Stimulated activated CD4-positive, alpha-beta T cell treated with anti-CD3 and anti-CD28 coated beads, Interleukin-2, amount 100 ng/mL, for 48 hours (primary cell): Measurements from ENCODE around the gene DLGAP1.
"Not testable (repeated sequence)": the region's sequence is repeated elsewhere in the genome, so short reads cannot be mapped to it uniquely, and the experiment has no call there.

Experiments used
- DNase-seq, 2 donors: peaks; one replicate each; pipeline ENCODE4 v3.0.0-alpha.2; 2020

The DLGAP1 gene

GRCh38 chr18:3480827-3481573 is 974.1 kb downstream of the DLGAP1 start:
- no peak for DNase-seq

- no peak for DNase-seq
Measured at GRCh38 chr18:3479978-3480509, 975.1 kb downstream of the DLGAP1 start.

- DNase-seq = no peak
Measured at GRCh38 chr18:3478262-3478978, 976.7 kb downstream of the DLGAP1 start.

- no peak for DNase-seq
Measured at GRCh38 chr18:3472681-3473544, 982.2 kb downstream of the DLGAP1 start.

- DNase-seq = not testable (repeated sequence)
Measured at GRCh38 chr18:3472121-3472520, 983.0 kb downstream of the DLGAP1 start.

GRCh38 chr18:3471141-3471648 is 983.9 kb downstream of the DLGAP1 start:
- no peak for DNase-seq

GRCh38 chr18:3468833-3469232 is 986.3 kb downstream of the DLGAP1 start:
- no peak for DNase-seq

- DNase-seq = no peak
Measured at GRCh38 chr18:3468066-3468705, 986.9 kb downstream of the DLGAP1 start.

GRCh38 chr18:3466872-3467271 is 988.2 kb downstream of the DLGAP1 start:
- no peak for DNase-seq

DNA sequence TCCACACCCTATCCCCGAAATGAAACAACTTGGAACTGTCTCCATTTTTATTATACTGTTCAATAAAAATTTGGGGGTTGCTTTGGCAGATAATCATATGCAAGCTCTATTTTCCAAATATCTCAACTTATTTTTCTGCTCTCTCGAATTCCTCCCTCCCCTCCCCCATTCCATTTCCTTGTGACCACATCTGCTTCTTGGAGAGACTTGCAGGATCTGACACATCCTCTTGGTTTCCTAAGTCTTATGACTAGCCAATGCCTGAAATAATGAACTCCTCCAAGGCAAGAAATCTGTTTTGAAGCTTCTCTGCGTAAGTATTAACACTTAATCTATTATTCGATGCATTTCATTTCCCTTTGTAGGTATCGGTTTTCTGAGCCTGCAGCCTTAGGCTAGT is 989.1 kb downstream of the DLGAP1 start:
- DNase-seq = no peak

- DNase-seq = no peak
Measured at GRCh38 chr18:3463051-3463450, 992.1 kb downstream of the DLGAP1 start.

GRCh38 chr18:3461704-3462103 is 993.4 kb downstream of the DLGAP1 start:
- DNase-seq = no peak

DNA sequence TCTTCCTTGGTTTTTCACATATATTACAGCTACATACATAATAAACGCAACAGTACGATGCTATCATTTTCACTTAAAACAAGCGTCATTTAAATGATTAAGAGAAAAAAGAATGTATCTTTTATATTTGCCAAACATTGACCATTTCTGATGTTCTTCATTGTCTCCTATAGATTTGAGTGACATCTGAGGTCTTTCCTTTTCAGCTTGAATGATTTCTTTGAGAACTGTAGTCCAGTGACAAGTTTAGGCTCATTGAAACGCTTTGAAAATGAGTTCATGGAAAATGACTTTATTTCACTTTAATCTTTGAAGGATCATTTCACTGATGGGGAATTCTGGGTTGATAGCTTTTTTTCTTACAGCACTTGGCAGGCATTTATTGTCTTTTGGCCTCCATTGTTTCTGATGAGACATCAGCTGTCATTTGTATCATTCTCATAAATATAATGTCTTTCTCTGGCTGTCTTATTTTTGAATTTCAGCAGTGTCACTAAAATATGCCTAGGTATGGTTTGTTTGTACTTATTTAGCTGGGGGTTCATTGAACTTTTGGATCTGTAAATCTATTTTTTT is 994.2 kb downstream of the DLGAP1 start:
- no peak for DNase-seq

- no peak for DNase-seq
Measured at GRCh38 chr18:3458952-3459853, 995.9 kb downstream of the DLGAP1 start.

- no peak for DNase-seq
Measured at GRCh38 chr18:3458378-3458777, 996.7 kb downstream of the DLGAP1 start.

DNA sequence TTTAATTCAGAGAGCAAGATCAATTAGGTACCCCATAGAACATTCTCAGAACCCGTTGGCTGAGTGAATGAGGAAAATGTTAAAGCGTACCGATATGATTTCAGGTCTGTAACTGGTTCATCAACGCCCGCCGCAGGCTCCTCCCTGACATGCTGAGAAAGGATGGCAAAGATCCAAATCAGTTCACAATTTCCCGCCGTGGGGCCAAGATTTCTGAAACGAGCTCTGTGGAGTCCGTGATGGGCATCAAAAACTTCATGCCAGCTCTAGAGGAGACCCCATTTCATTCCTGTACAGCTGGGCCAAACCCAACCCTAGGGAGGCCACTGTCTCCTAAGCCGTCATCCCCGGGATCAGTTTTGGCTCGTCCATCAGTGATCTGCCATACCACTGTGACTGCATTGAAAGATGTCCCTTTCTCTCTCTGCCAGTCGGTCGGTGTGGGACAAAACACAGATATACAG is 997.8 kb downstream of the DLGAP1 start:
- no peak for DNase-seq

DNA sequence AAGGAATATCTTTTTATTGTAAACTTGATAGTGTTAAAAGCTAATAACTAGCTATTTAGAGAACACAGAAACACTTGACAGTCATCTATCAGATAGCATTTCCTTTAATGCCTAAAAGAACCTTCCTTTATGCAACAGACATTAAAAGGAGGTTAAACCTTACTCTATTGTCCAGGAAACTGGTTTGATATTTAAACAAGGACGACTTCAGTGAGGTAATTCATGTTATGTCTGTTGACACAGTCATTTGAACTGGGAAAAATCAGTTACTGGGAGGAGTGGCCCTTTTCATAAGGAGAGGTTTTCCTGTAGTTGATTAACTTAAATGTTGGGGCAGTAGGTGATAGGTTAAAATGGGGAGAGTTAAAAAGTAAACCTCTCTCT is 998.4 kb downstream of the DLGAP1 start:
- no peak for DNase-seq

DNA sequence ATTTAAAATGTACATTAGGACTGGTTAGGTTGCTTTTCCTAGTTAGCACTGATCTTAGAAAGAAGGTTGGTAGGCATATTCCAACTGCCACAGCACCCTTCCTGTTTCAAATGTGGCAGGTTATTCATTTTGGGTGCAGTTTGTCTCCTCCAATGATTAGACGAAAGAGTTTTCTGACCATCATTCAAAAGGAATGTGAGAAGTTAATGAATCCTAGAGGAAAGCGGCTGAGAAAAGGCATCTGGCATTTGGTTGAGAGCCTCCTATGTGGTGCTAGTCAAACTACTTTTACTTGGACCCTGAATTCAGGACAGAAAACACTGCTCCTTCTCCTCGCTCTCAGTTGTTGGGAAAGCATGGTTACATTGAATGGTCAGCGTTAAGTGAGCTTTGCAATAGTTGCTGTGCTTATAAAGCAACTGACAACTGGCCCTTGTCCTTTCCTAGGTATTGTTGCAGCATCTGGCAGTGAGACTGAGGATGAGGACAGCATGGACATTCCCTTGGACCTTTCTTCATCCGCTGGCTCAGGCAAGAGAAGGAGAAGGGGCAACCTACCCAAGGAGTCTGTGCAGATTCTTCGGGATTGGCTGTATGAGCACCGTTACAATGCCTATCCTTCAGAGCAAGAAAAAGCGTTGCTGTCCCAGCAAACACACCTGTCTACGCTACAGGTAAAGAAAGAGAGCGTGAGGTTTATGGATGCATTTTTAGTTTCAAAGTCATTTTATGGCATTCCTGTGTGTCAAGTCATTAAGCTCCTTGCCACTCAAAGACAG is 999.0 kb downstream of the DLGAP1 start:
- no peak for DNase-seq

DNA sequence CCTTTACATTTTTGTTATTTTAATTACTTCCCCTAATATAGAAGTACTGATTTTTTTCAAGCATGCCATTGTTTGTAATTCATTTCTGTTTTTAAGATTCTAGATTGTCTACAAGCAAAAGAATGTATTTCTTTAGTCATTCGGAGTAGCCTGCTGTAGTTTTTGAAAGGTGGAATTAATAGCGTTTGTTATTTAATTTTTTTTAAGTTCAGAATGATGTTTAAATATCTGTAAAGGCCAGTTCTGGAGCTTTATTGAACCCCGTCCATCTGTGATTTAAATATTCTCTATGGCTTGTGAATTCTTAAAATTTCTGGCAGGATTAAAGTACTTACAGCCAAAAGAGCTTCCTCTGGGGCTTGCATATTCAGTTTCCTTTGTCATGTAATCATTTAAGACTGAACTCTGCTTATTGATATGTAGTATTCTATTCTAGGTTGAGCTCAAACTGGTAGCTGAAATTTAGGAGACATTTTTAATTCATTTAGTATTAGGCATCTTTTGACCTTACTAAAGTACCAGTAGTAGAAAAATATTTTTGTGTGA is 999.9 kb downstream of the DLGAP1 start:
- no peak for DNase-seq
